Neural cell (in vitro differentiated cells): ENCODE data around the gene SUSD3. TPM values are rescaled to one million over a fixed set of nuclear protein-coding genes. Genes with fewer than 3 reads are reported as not detected.

ENCODE experiments used
- H2AFZ ChIP-seq: fragments of 200-600, 300-800 bp; sonication (generic), shearing (Covaris generic); 2 replicates; pipeline ENCODE4 v1.6.0; 2014; ENCODE audit warnings: low read depth, mild to moderate bottlenecking, antibody characterized with exemption, low read length, moderate library complexity
- H3F3A ChIP-seq: fragments of 200-600 bp; shearing (Covaris generic); 2 replicates; pipeline ENCODE4 v1.6.1; 2016; ENCODE audit warnings: mild to moderate bottlenecking, moderate library complexity, mixed read lengths, antibody characterized with exemption, low read length; ENCODE audit not compliant: insufficient read depth, poor library complexity, severe bottlenecking
- H3K27ac ChIP-seq: fragments of 200-600, 300-800 bp; sonication (generic), shearing (Covaris generic); 2 replicates; pipeline ENCODE4 v1.5.1; 2014; ENCODE audit warnings: mild to moderate bottlenecking, low read length, moderate library complexity
- H3K27me3 ChIP-seq: fragments of 300-800, 200-600 bp; sonication (generic), shearing (Covaris generic); 2 replicates; pipeline ENCODE4 v1.6.0; 2014; ENCODE audit warnings: mild to moderate bottlenecking, low read depth, low read length, moderate library complexity; ENCODE audit not compliant: insufficient read depth
- H3K36me3 ChIP-seq: fragments of 300-800, 200-600 bp; sonication (generic), shearing (Covaris generic); 2 replicates; pipeline ENCODE4 v1.5.1; 2014; ENCODE audit warnings: mild to moderate bottlenecking, antibody characterized with exemption, low read length, moderate library complexity; ENCODE audit not compliant: insufficient read depth
- H3K4me2 ChIP-seq: fragments of 300-800, 200-600 bp; sonication (generic), shearing (Covaris generic); 2 replicates; pipeline ENCODE4 v1.6.0; 2014; ENCODE audit warnings: mild to moderate bottlenecking, low read length
- H3K4me3 ChIP-seq: fragments of 300-800, 200-600 bp; sonication (generic), shearing (Covaris generic); 2 replicates; pipeline ENCODE4 v1.5.1; 2014; ENCODE audit warnings: mild to moderate bottlenecking, low read length, moderate library complexity
- H3K79me2 ChIP-seq: fragments of 200-600 bp; shearing (Covaris generic); replicated peaks from 2 replicates; pipeline ENCODE4 v1.6.0; 2014; ENCODE audit warnings: mild to moderate bottlenecking, low read length, moderate library complexity; ENCODE audit not compliant: insufficient read depth
- H3K9ac ChIP-seq: fragments of 300-800, 200-600 bp; sonication (generic), shearing (Covaris generic); 2 replicates; pipeline ENCODE4 v1.6.1; 2016; ENCODE audit warnings: mild to moderate bottlenecking, low read length, mixed read lengths
- H3K9me2 ChIP-seq: fragments of 200-600 bp; shearing (Covaris generic); 2 replicates; pipeline ENCODE4 v1.6.1; 2016; ENCODE audit warnings: mild to moderate bottlenecking, low read length, mixed read lengths; ENCODE audit not compliant: insufficient read depth
- H3K9me3 ChIP-seq: fragments of 200-600, 300-800 bp; sonication (generic), shearing (Covaris generic); 2 replicates; pipeline ENCODE4 v1.6.1; 2016; ENCODE audit warnings: mild to moderate bottlenecking, mixed run types, low read length, moderate library complexity, mixed read lengths
- H4K20me1 ChIP-seq: fragments of 200-600 bp; shearing (Covaris generic); 2 replicates; pipeline ENCODE4 v1.6.1; 2016; ENCODE audit warnings: mild to moderate bottlenecking, mixed run types; ENCODE audit not compliant: insufficient read depth
- CTCF ChIP-seq: fragments of 450-650 bp; IDR thresholded peaks from 2 replicates; pipeline ENCODE4 v1.5.1; 2014; ENCODE audit warnings: antibody characterized with exemption, mild to moderate bottlenecking, moderate library complexity; ENCODE audit not compliant: poor library complexity, severe bottlenecking
- EP300 ChIP-seq: fragments of 450-650 bp; conservative IDR thresholded peaks from 2 replicates; pipeline ENCODE4 v1.6.1; 2014; ENCODE audit warnings: antibody characterized with exemption, mild to moderate bottlenecking, moderate library complexity; ENCODE audit not compliant: poor library complexity, severe bottlenecking
- EZH2 ChIP-seq: fragments of 200-600, 300-800 bp; shearing (Covaris generic), sonication (generic); IDR thresholded peaks from 2 replicates; pipeline ENCODE4 v1.6.1; 2014; ENCODE audit warnings: antibody characterized with exemption, low read length, borderline replicate concordance, mild to moderate bottlenecking; ENCODE audit not compliant: insufficient read depth, poor library complexity, severe bottlenecking
- MXI1 ChIP-seq: fragments of 450-650 bp; conservative IDR thresholded peaks from 2 replicates; pipeline ENCODE4 v1.6.1; 2014; ENCODE audit warnings: antibody characterized with exemption, mild to moderate bottlenecking; ENCODE audit not compliant: poor library complexity, severe bottlenecking
- POLR2AphosphoS5 ChIP-seq: IDR thresholded peaks from 2 replicates; pipeline ENCODE4 v1.6.1; 2012
- RAD21 ChIP-seq: fragments of 450-650 bp; conservative IDR thresholded peaks from 2 replicates; pipeline ENCODE4 v1.6.1; 2014; ENCODE audit warnings: antibody characterized with exemption, mild to moderate bottlenecking, moderate library complexity
- REST ChIP-seq: IDR thresholded peaks from 2 replicates; pipeline ENCODE4 v1.6.1; 2012; ENCODE audit warnings: borderline replicate concordance
- SMC3 ChIP-seq: fragments of 450-650 bp; conservative IDR thresholded peaks from 2 replicates; pipeline ENCODE4 v1.6.1; 2014; ENCODE audit warnings: antibody characterized with exemption, mild to moderate bottlenecking, moderate library complexity; ENCODE audit not compliant: poor library complexity
- TAF1 ChIP-seq: IDR thresholded peaks from 2 replicates; pipeline ENCODE4 v1.6.1; 2012; ENCODE audit warnings: low read depth
- polyA plus RNA-seq: library from polyadenylated mRNA; depleted of rRNA; stranded (reverse); fragments of >200 nt; gene quantifications from 2 replicates; pipeline ENCODE4 v1.2.3, GENCODE V29; 2014

SUSD3 gene
- polyA plus RNA-seq, 1 donor from 2014 or later: not detected

- no peaks in the 10 kb centered on the region for H3K79me2 ChIP-seq
- no peaks in the 10 kb centered on the region for H4K20me1 ChIP-seq
- H3K9me2 ChIP-seq: no peaks in the 10 kb centered on the region
- no peak overlapping the region for H3K4me3 ChIP-seq
- H3K9ac ChIP-seq: no peak overlapping the region
- no peaks in the 10 kb centered on the region for H3K27me3 ChIP-seq
- H3K36me3 ChIP-seq: no peaks in the 10 kb centered on the region
- H3K9me3 ChIP-seq: no peaks in the 10 kb centered on the region
- no peak overlapping the region for H3K4me2 ChIP-seq
- H2AFZ ChIP-seq: no peak overlapping the region
- H3F3A ChIP-seq: no peaks in the 10 kb centered on the region
- no peak for TF ChIP-seq POLR2AphosphoS5
- no peak for TF ChIP-seq RAD21
- TF ChIP-seq TAF1: no peak
- TF ChIP-seq EZH2: no peak
- TF ChIP-seq EP300: no peak
- no peak for TF ChIP-seq REST
- no peak for TF ChIP-seq CTCF
- TF ChIP-seq SMC3: no peak
- TF ChIP-seq MXI1: no peak
- H3K27ac ChIP-seq: no peak overlapping the region
Observed at GRCh38 chr9:93041108-93041802, 17.2 kb upstream of the SUSD3 start.

GRCh38 chr9:93043122-93043521 is 15.4 kb upstream of the SUSD3 start:
- Histone ChIP-seq H3K9me2 (no peaks in the 10 kb centered on the region), H3K36me3 (no peaks in the 10 kb centered on the region), H3K4me3 (no peak overlapping the region), H3K9ac (no peak overlapping the region), H4K20me1 (no peaks in the 10 kb centered on the region), H3K4me2 (no peak overlapping the region), H3K27ac (no peak overlapping the region), H2AFZ (no peak overlapping the region), H3K27me3 (no peaks in the 10 kb centered on the region), H3K79me2 (no peaks in the 10 kb centered on the region), H3F3A (no peaks in the 10 kb centered on the region), H3K9me3 (no peaks in the 10 kb centered on the region)
- TF ChIP-seq MXI1: no peak
- TF ChIP-seq CTCF: no peak
- no peak for TF ChIP-seq REST
